B cell (primary cell): ENCODE measurements around the gene SAC3D1. TPM values are rescaled to one million over a fixed set of nuclear protein-coding genes. Genes with fewer than 3 reads are reported as not detected.
A peak's percentile ranks its signal among the peaks of the same experiment; 100 is the strongest.

Experiments
- ATAC-seq: fragments of 200-7000 bp; cut with Tn5 transposase; one replicate; pipeline ENCODE4 v1.10.0; 2021; ENCODE audit warnings: low read depth, mild to moderate bottlenecking, moderate number of reproducible peaks, moderate library complexity
- CTCF ChIA-PET: fragments of 350-600 bp; sonication (Branson Sonifier 250); formaldehyde crosslinking; loops from one replicate; lab custom pipeline; 2021; ENCODE audit warnings: antibody characterized with exemption, inconsistent platforms; lab: Charles Lee
- POLR2A ChIA-PET: fragments of 350-600 bp; sonication (Branson Sonifier 250); formaldehyde crosslinking; loops from one replicate; lab custom pipeline; 2021; ENCODE audit warnings: antibody characterized with exemption; lab: Charles Lee
- DNase-seq: peaks from one replicate; pipeline ENCODE4 v3.0.0; 2013
- H2AFZ ChIP-seq: 2 replicates; pipeline ENCODE4 v1.6.1; 2012; ENCODE audit warnings: mild to moderate bottlenecking, low read depth, low read length; ENCODE audit not compliant: insufficient read depth, poor library complexity, severe bottlenecking
- H3K27ac ChIP-seq, 2 donors: 1 replicate in 1 of 2; 2 replicates in 1 of 2; pipeline ENCODE4 v1.5.1; 2012 to 2013; ENCODE audit warnings: low read length in 2 of 2, mild to moderate bottlenecking in 2 of 2, moderate library complexity in 1 of 2
- H3K27me3 ChIP-seq, 4 experiments: fragments of 200-600 bp in 1 of 4; sonication (generic) in 1 of 4; replicated peaks in 1 of 4; 1 replicate in 2 of 4; 2 replicates in 2 of 4; pipeline versions ENCODE4 v1.6.1 to v1.7.0; 2013 to 2016; ENCODE audit warnings: low read length in 3 of 4, mild to moderate bottlenecking in 2 of 4, mixed read lengths in 1 of 4, moderate library complexity in 1 of 4; ENCODE audit not compliant: insufficient read depth in 4 of 4, control insufficient read depth in 3 of 4; ENCODE audit errors: control extremely low read depth in 1 of 4
- H3K36me3 ChIP-seq, 2 experiments: replicated peaks in 1 of 2; 1 replicate in 1 of 2; 2 replicates in 1 of 2; pipeline versions ENCODE4 v1.6.1 to v1.7.1; 2013; ENCODE audit warnings: low read length in 1 of 2; ENCODE audit not compliant: insufficient read depth in 2 of 2, control insufficient read depth in 1 of 2; ENCODE audit errors: control extremely low read depth in 1 of 2, extremely low read depth in 1 of 2
- H3K4me1 ChIP-seq, 2 donors: fragments of 200-600 bp in 1 of 2; sonication (generic) in 1 of 2; 1 replicate in 1 of 2; 2 replicates in 1 of 2; pipeline versions ENCODE4 v1.5.1 to v1.6.1; 2013 to 2017; ENCODE audit warnings: low read length in 2 of 2; ENCODE audit not compliant: control insufficient read depth in 2 of 2, insufficient read depth in 2 of 2
- H3K4me2 ChIP-seq: replicated peaks from 2 replicates; pipeline ENCODE3; 2012; ENCODE audit warnings: mild to moderate bottlenecking, low read depth, low read length; ENCODE audit not compliant: poor library complexity, severe bottlenecking
- H3K4me3 ChIP-seq, 5 experiments: fragments of 200-600 bp in 1 of 5; sonication (generic) in 1 of 5; 1 replicate in 3 of 5; 2 replicates in 2 of 5; pipeline versions ENCODE4 v1.5.1 to v1.7.0; 2011 to 2016; ENCODE audit warnings: low read length in 4 of 5, mild to moderate bottlenecking in 4 of 5, low read depth in 2 of 5, control low read depth in 1 of 5, moderate library complexity in 1 of 5; ENCODE audit not compliant: insufficient read depth in 1 of 5; ENCODE audit errors: control extremely low read depth in 1 of 5, extremely low read depth in 1 of 5
- H3K79me2 ChIP-seq: fragments of 200-600 bp; sonication (generic); one replicate; pipeline ENCODE4 v1.6.0; 2016; ENCODE audit warnings: low read length; ENCODE audit not compliant: control insufficient read depth, insufficient read depth
- H3K9ac ChIP-seq: fragments of 200-600 bp; sonication (generic); 2 replicates; pipeline ENCODE4 v1.6.1; 2017; ENCODE audit warnings: mild to moderate bottlenecking, low read length, moderate library complexity
- H3K9me3 ChIP-seq, 3 donors: one replicate each; pipeline versions ENCODE4 v1.6.1 to v1.7.1; 2013; ENCODE audit warnings: low read length in 2 of 3; ENCODE audit not compliant: control insufficient read depth in 2 of 3, insufficient read depth in 1 of 3; ENCODE audit errors: control extremely low read depth in 1 of 3
- H4K20me1 ChIP-seq: 2 replicates; pipeline ENCODE4 v1.6.0; 2012; ENCODE audit warnings: mild to moderate bottlenecking, low read length; ENCODE audit not compliant: insufficient read depth, control insufficient read depth, poor library complexity, severe bottlenecking
- H3K27ac Mint-ChIP-seq: one replicate; pipeline ENCODE4 v1.8.0; 2021; ENCODE audit warnings: mixed read lengths
- H3K27me3 Mint-ChIP-seq: one replicate; pipeline ENCODE4 v1.8.0; 2021; ENCODE audit warnings: mixed read lengths
- H3K4me1 Mint-ChIP-seq: one replicate; pipeline ENCODE4 v1.8.0; 2021; ENCODE audit warnings: mixed read lengths
- H3K4me3 Mint-ChIP-seq: one replicate; pipeline ENCODE4 v1.8.0; 2021; ENCODE audit warnings: mixed read lengths
- H3K9me3 Mint-ChIP-seq: one replicate; pipeline ENCODE4 v1.8.0; 2022; ENCODE audit warnings: mixed read lengths; ENCODE audit not compliant: insufficient read depth
- EZH2 ChIP-seq: IDR thresholded peaks from 2 replicates; pipeline ENCODE4 v1.6.1; 2012; ENCODE audit warnings: borderline replicate concordance, low read depth, mild to moderate bottlenecking, moderate library complexity, low read length; ENCODE audit not compliant: insufficient read depth, poor library complexity, severe bottlenecking
- WGBS: methylation state at CpG from one replicate; pipeline ENCODE4 v1.1.5; 2013; ENCODE audit warnings: missing lambda C conversion rate; ENCODE audit not compliant: insufficient coverage; 5-methylcytosine and 5-hydroxymethylcytosine counted together
- intact Hi-C: fragments of 100-400 bp; cut with micrococcal nuclease; formaldehyde crosslinking; loops from one replicate; pipeline ENCODE4 v1.10.0; 2022
- polyA plus RNA-seq: library from polyadenylated mRNA; depleted of rRNA; stranded (reverse); fragments of >200 nt; gene quantifications from 2 replicates; pipeline ENCODE4 v1.2.3, GENCODE V29; 2012
- total RNA-seq, 2 donors: library from RNA; stranded (reverse); fragments of 120-200 nt in 1 of 2; gene quantifications; 1 replicate in 1 of 2; 2 replicates in 1 of 2; pipeline versions ENCODE4 v1.2.3 to v1.2.4, GENCODE V29; 2013 to 2022
- TF ChIP-seq, protein P1 (sequence below): fragments of 200-600 bp; IDR thresholded peaks from one replicate; pipeline ENCODE4 v1.8.0; 2022; ENCODE audit warnings: antibody characterized with exemption, mild to moderate bottlenecking

Gene SAC3D1
- total and polyA plus RNA-seq, 2 donors (not counting 1 experiment from before 2014, with no cell fraction given), result 5.9 to 6.0 TPM

GRCh38 chr11:64998690-64999431 lies 42.1 kb upstream of the SAC3D1 start:
- no peak overlapping the region for H3K4me3 Mint-ChIP-seq
- H3K4me1 Mint-ChIP-seq, result peaks cover 23% of the 10 kb centered on the region
- peaks cover 0 to 3% (median 0%) of the 10 kb centered on the region in 4 experiments for H3K27me3 ChIP-seq
- H3K36me3 ChIP-seq, result no peaks in the 10 kb centered on the region
- H3K4me3 ChIP-seq, result no peak overlapping the region
- ATAC-seq (no peak), DNase-seq (no peak)
- intact Hi-C loops, result no loop called here
- no peaks in the 10 kb centered on the region for H3K79me2 ChIP-seq
- H3K27me3 Mint-ChIP-seq, result no peaks in the 10 kb centered on the region
- peaks cover 13 to 15% of the 10 kb centered on the region in 2 donors for H3K4me1 ChIP-seq
- POLR2A ChIA-PET, result interaction anchor here (0.6 to 0.7 kb wide), 3 partner anchors 11 to 110 kb away, joined by 4 to 6 read pairs (median 5); no protein-coding TSS in a partner anchor
- H3K27ac ChIP-seq, result no peak overlapping the region
- H4K20me1 ChIP-seq, result no peaks in the 10 kb centered on the region
- 76% methylated on average over 6 of the region's 9 CpGs for whole genome bisulfite sequencing
- peak overlapping the region; percentile 16 for H2AFZ ChIP-seq
- CTCF ChIA-PET, result interaction anchor here (0.6 to 4.0 kb wide), 5 partner anchors 11 to 151 kb away, joined by 3 to 24 read pairs (median 4); partner anchors contain the start of gene ARL2
- no peaks in the 10 kb centered on the region for H3K9me3 ChIP-seq
- no peak overlapping the region for H3K4me2 ChIP-seq
- no peaks in the 10 kb centered on the region for H3K9me3 Mint-ChIP-seq
- no peak overlapping the region for H3K9ac ChIP-seq
- no peak overlapping the region for H3K27ac Mint-ChIP-seq
- no peak for TF ChIP-seq EZH2
- TF ChIP-seq, protein P1, sequence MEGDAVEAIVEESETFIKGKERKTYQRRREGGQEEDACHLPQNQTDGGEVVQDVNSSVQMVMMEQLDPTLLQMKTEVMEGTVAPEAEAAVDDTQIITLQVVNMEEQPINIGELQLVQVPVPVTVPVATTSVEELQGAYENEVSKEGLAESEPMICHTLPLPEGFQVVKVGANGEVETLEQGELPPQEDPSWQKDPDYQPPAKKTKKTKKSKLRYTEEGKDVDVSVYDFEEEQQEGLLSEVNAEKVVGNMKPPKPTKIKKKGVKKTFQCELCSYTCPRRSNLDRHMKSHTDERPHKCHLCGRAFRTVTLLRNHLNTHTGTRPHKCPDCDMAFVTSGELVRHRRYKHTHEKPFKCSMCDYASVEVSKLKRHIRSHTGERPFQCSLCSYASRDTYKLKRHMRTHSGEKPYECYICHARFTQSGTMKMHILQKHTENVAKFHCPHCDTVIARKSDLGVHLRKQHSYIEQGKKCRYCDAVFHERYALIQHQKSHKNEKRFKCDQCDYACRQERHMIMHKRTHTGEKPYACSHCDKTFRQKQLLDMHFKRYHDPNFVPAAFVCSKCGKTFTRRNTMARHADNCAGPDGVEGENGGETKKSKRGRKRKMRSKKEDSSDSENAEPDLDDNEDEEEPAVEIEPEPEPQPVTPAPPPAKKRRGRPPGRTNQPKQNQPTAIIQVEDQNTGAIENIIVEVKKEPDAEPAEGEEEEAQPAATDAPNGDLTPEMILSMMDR, result no peak

DNA sequence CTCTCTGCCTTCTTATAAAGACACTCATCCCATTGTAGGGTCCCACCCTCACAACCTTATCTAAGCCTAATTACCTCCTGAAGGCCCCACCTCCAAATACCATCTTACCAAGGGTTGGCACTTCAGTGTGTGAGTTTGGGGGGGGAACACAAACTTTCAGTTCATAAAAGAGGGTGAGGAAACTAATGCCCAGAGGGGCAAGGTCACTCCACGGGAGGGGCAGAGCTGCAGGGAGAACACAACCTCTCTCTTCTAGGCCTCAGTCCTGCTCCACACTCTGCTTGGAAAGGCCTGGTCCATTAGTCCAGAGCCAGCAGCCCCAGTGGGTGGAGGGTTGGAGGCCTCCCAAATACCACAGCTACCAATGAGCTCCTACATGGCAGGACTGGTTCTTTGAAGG lies 41.5 kb upstream of the SAC3D1 start:
- no peak overlapping the region for H3K27ac ChIP-seq
- no peaks in the 10 kb centered on the region for H3K27me3 Mint-ChIP-seq
- H3K4me1 Mint-ChIP-seq, result peaks cover 23% of the 10 kb centered on the region
- ChIA-PET POLR2A (interaction anchor here (0.7 kb wide), 2 partner anchors 75 to 111 kb away, joined by 4 to 7 read pairs; partner anchors contain the start of gene PPP2R5B), CTCF (interaction anchor here (4.0 kb wide), 1 partner anchor 13 kb away, joined by 24 read pairs; the partner anchor contains the start of gene ARL2)
- no peak overlapping the region for H3K4me3 ChIP-seq
- DNase-seq, result no peak
- ATAC-seq, result no peak
- peaks cover 13 to 15% of the 10 kb centered on the region in 2 donors for H3K4me1 ChIP-seq
- no peaks in the 10 kb centered on the region for H4K20me1 ChIP-seq
- no peak overlapping the region for H3K9ac ChIP-seq
- no peak overlapping the region for H2AFZ ChIP-seq
- no peaks in the 10 kb centered on the region for H3K9me3 ChIP-seq
- WGBS, result no CpG with 5 or more reads among the region's 1 CpG
- intact Hi-C loops, result no loop called here
- no peaks in the 10 kb centered on the region for H3K9me3 Mint-ChIP-seq
- no peak overlapping the region for H3K4me3 Mint-ChIP-seq
- peaks cover 0 to 3% (median 0%) of the 10 kb centered on the region in 4 experiments for H3K27me3 ChIP-seq
- H3K36me3 ChIP-seq, result no peaks in the 10 kb centered on the region
- TF ChIP-seq, protein P1, result no peak
- no peak for TF ChIP-seq EZH2
- H3K4me2 ChIP-seq, result no peak overlapping the region
- H3K79me2 ChIP-seq, result no peaks in the 10 kb centered on the region
- no peak overlapping the region for H3K27ac Mint-ChIP-seq
